ENCODE measurements around the gene RPUSD4. TPM values are rescaled to one million over a fixed set of nuclear protein-coding genes. Genes with fewer than 3 reads are reported as not detected.

The RPUSD4 gene
- total and polyA plus RNA-seq, 2 donors (not counting 1 experiment from before 2014, with no cell fraction given), result 24.5 to 50.4 TPM

- H3K36me3 ChIP-seq (replicated peaks in 1 of 2; ENCODE audit: control extremely low read depth in 1 of 2, control insufficient read depth in 1 of 2, extremely low read depth in 1 of 2, insufficient read depth in 2 of 2, low read length in 1 of 2), result peaks cover 2% of the 10 kb centered on the region in 2 experiments
These were observed 43.4 kb upstream of the RPUSD4 start for GRCh38 chr11:126254819-126255218.

DNA sequence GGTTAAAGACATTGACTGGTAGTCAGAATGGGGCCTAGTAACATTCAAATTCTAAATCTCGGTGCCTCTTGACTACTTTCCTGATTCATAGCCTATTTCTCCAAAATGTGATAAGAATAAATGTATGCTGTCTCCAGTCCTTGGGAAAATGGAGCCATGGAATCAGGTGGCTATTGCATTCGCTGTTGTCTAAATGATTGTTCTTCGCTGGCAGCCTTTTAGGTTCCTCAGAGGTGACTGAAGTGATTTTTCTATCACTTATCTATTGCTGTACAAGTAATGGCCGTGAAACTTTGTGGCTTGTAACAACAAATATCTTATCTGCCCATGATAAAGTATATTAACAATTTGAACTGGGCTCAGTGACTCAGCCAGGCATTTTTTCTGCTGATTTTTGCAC, 41.8 kb upstream of the RPUSD4 start:
- H3K27ac ChIP-seq (ENCODE audit: low read length in 2 of 2), result no peak overlapping the region
- ChIA-PET POLR2A (no interaction called here), CTCF (no interaction called here)
- no peak overlapping the region for H3K4me2 ChIP-seq (replicated peaks; ENCODE audit: low read depth, low read length, poor library complexity, severe bottlenecking)
- no peak overlapping the region for H3K4me3 ChIP-seq (ENCODE audit: control extremely low read depth in 1 of 5, extremely low read depth in 1 of 5, insufficient read depth in 1 of 5, low read depth in 2 of 5, low read length in 4 of 5)
- H3K4me1 ChIP-seq (ENCODE audit: control insufficient read depth in 2 of 2, insufficient read depth in 2 of 2, low read length in 2 of 2), result no peaks in the 10 kb centered on the region
- no peak for TF ChIP-seq EZH2 (IDR thresholded peaks at IDR 0.05; ENCODE audit: borderline replicate concordance, insufficient read depth, low read depth, low read length, poor library complexity, severe bottlenecking)
- TF ChIP-seq, protein P1, sequence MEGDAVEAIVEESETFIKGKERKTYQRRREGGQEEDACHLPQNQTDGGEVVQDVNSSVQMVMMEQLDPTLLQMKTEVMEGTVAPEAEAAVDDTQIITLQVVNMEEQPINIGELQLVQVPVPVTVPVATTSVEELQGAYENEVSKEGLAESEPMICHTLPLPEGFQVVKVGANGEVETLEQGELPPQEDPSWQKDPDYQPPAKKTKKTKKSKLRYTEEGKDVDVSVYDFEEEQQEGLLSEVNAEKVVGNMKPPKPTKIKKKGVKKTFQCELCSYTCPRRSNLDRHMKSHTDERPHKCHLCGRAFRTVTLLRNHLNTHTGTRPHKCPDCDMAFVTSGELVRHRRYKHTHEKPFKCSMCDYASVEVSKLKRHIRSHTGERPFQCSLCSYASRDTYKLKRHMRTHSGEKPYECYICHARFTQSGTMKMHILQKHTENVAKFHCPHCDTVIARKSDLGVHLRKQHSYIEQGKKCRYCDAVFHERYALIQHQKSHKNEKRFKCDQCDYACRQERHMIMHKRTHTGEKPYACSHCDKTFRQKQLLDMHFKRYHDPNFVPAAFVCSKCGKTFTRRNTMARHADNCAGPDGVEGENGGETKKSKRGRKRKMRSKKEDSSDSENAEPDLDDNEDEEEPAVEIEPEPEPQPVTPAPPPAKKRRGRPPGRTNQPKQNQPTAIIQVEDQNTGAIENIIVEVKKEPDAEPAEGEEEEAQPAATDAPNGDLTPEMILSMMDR (IDR thresholded peaks at IDR 0.05), result no peak
- peaks cover 2 to 5% of the 10 kb centered on the region in 2 experiments for H3K36me3 ChIP-seq (replicated peaks in 1 of 2; ENCODE audit: control extremely low read depth in 1 of 2, control insufficient read depth in 1 of 2, extremely low read depth in 1 of 2, insufficient read depth in 2 of 2, low read length in 1 of 2)
- no CpG with 5 or more reads among the region's 4 CpGs for WGBS (ENCODE audit: insufficient coverage)
- Mint-ChIP-seq H3K4me1 (no peaks in the 10 kb centered on the region), H3K4me3 (no peak overlapping the region), H3K27ac (no peak overlapping the region), H3K9me3 (ENCODE audit: insufficient read depth) (no peaks in the 10 kb centered on the region), H3K27me3 (no peaks in the 10 kb centered on the region)
- intact Hi-C loops (cut with micrococcal nuclease), result no loop called here
- H3K27me3 ChIP-seq (replicated peaks in 1 of 4; ENCODE audit: control extremely low read depth in 1 of 4, control insufficient read depth in 3 of 4, insufficient read depth in 4 of 4, low read length in 3 of 4), result no peaks in the 10 kb centered on the region
- DNase-seq (no peak), ATAC-seq (ENCODE audit: low read depth) (no peak)
- H3K9ac ChIP-seq (ENCODE audit: low read length), result no peak overlapping the region
- no peaks in the 10 kb centered on the region for H3K79me2 ChIP-seq (ENCODE audit: control insufficient read depth, insufficient read depth, low read length)
- no peak overlapping the region for H2AFZ ChIP-seq (ENCODE audit: insufficient read depth, low read depth, low read length, poor library complexity, severe bottlenecking)
- H4K20me1 ChIP-seq (ENCODE audit: control insufficient read depth, insufficient read depth, low read length, poor library complexity, severe bottlenecking), result no peaks in the 10 kb centered on the region
- no peaks in the 10 kb centered on the region for H3K9me3 ChIP-seq (ENCODE audit: control extremely low read depth in 1 of 3, control insufficient read depth in 2 of 3, insufficient read depth in 1 of 3, low read length in 2 of 3)

More at GRCh38 chr11:126254819-126255218, 43.4 kb upstream of the RPUSD4 start:
- Histone ChIP-seq H3K4me1 (ENCODE audit: control insufficient read depth in 2 of 2, insufficient read depth in 2 of 2, low read length in 2 of 2) (no peaks in the 10 kb centered on the region), H3K4me2 (replicated peaks; ENCODE audit: low read depth, low read length, poor library complexity, severe bottlenecking) (no peak overlapping the region), H3K27ac (ENCODE audit: low read length in 2 of 2) (no peak overlapping the region), H2AFZ (ENCODE audit: insufficient read depth, low read depth, low read length, poor library complexity, severe bottlenecking) (no peak overlapping the region), H3K9me3 (ENCODE audit: control extremely low read depth in 1 of 3, control insufficient read depth in 2 of 3, insufficient read depth in 1 of 3, low read length in 2 of 3) (no peaks in the 10 kb centered on the region), H3K4me3 (ENCODE audit: control extremely low read depth in 1 of 5, extremely low read depth in 1 of 5, insufficient read depth in 1 of 5, low read depth in 2 of 5, low read length in 4 of 5) (no peak overlapping the region), H3K79me2 (ENCODE audit: control insufficient read depth, insufficient read depth, low read length) (no peaks in the 10 kb centered on the region), H4K20me1 (ENCODE audit: control insufficient read depth, insufficient read depth, low read length, poor library complexity, severe bottlenecking) (no peaks in the 10 kb centered on the region), H3K9ac (ENCODE audit: low read length) (no peak overlapping the region), H3K27me3 (replicated peaks in 1 of 4; ENCODE audit: control extremely low read depth in 1 of 4, control insufficient read depth in 3 of 4, insufficient read depth in 4 of 4, low read length in 3 of 4) (no peaks in the 10 kb centered on the region)
- no CpG with 5 or more reads among the region's 1 CpG for WGBS (ENCODE audit: insufficient coverage)
- intact Hi-C loops (cut with micrococcal nuclease), result no loop called here
- Mint-ChIP-seq H3K27me3 (no peaks in the 10 kb centered on the region), H3K4me3 (no peak overlapping the region), H3K4me1 (no peaks in the 10 kb centered on the region), H3K9me3 (ENCODE audit: insufficient read depth) (no peaks in the 10 kb centered on the region), H3K27ac (no peak overlapping the region)
- POLR2A ChIA-PET, result no interaction called here
- CTCF ChIA-PET, result no interaction called here
- DNase-seq (no peak), ATAC-seq (ENCODE audit: low read depth) (no peak)
- TF ChIP-seq EZH2 (IDR thresholded peaks at IDR 0.05; ENCODE audit: borderline replicate concordance, insufficient read depth, low read depth, low read length, poor library complexity, severe bottlenecking), result no peak
- TF ChIP-seq, protein P1 (IDR thresholded peaks at IDR 0.05), result no peak

Data from B cell (primary cell).